ENCODE measurements around the gene GLDN. TPM values are rescaled to one million over a fixed set of nuclear protein-coding genes. Genes with fewer than 3 reads are reported as not detected.
"Not testable (repeated sequence)": the region's sequence is repeated elsewhere in the genome, so short reads cannot be mapped to it uniquely, and the experiment has no call there.

GLDN gene
- total and polyA plus RNA-seq, 2 donors = 0.14 to 1.3 TPM

GRCh38 chr15:51425517-51426040, 84.1 kb downstream of the GLDN start:
- Histone ChIP-seq H3K27me3 (ENCODE audit: control insufficient read depth in 2 of 2, insufficient read depth in 1 of 2, low read length in 1 of 2) (no peaks in the 10 kb centered on the region), H3K36me3 (ENCODE audit: control insufficient read depth in 2 of 2, insufficient read depth in 2 of 2, low read length in 1 of 2) (no peaks in the 10 kb centered on the region), H3K9me3 (ENCODE audit: control insufficient read depth in 2 of 2, insufficient read depth in 1 of 2, low read length in 1 of 2) (no peaks in the 10 kb centered on the region), H3K27ac (ENCODE audit: low read depth in 1 of 2, low read length in 1 of 2) (no peak overlapping the region), H3K4me3 (ENCODE audit: low read length in 2 of 2) (no peak overlapping the region), H3K4me1 (ENCODE audit: control insufficient read depth in 2 of 2, insufficient read depth in 2 of 2, low read length in 2 of 2) (no peaks in the 10 kb centered on the region)
- WGBS = 75% methylated on average over 1 of the region's 1 CpG
- DNase-seq (ENCODE audit: low read depth in 6 of 9, low spot score in 9 of 9) = no peak

GRCh38 chr15:51438526-51438925, 97.1 kb downstream of the GLDN start:
- Histone ChIP-seq H3K4me1 (ENCODE audit: control insufficient read depth in 2 of 2, insufficient read depth in 2 of 2, low read length in 2 of 2) (no peaks in the 10 kb centered on the region), H3K9me3 (ENCODE audit: control insufficient read depth in 2 of 2, insufficient read depth in 1 of 2, low read length in 1 of 2) (no peaks in the 10 kb centered on the region), H3K27ac (ENCODE audit: low read depth in 1 of 2, low read length in 1 of 2) (no peak overlapping the region), H3K4me3 (ENCODE audit: low read length in 2 of 2) (no peak overlapping the region), H3K36me3 (ENCODE audit: control insufficient read depth in 2 of 2, insufficient read depth in 2 of 2, low read length in 1 of 2) (no peaks in the 10 kb centered on the region), H3K27me3 (ENCODE audit: control insufficient read depth in 2 of 2, insufficient read depth in 1 of 2, low read length in 1 of 2) (no peaks in the 10 kb centered on the region)
- WGBS = 92% methylated on average over 2 of the region's 2 CpGs
- DNase-seq (ENCODE audit: low read depth in 6 of 9, low spot score in 9 of 9) = no peak

- no peak for DNase-seq (ENCODE audit: low read depth in 6 of 9, low spot score in 9 of 9)
- Histone ChIP-seq H3K27ac (ENCODE audit: low read depth in 1 of 2, low read length in 1 of 2) (no peak overlapping the region), H3K4me3 (ENCODE audit: low read length in 2 of 2) (no peak overlapping the region), H3K4me1 (ENCODE audit: control insufficient read depth in 2 of 2, insufficient read depth in 2 of 2, low read length in 2 of 2) (no peaks in the 10 kb centered on the region), H3K9me3 (ENCODE audit: control insufficient read depth in 2 of 2, insufficient read depth in 1 of 2, low read length in 1 of 2) (no peaks in the 10 kb centered on the region), H3K36me3 (ENCODE audit: control insufficient read depth in 2 of 2, insufficient read depth in 2 of 2, low read length in 1 of 2) (no peaks in the 10 kb centered on the region), H3K27me3 (ENCODE audit: control insufficient read depth in 2 of 2, insufficient read depth in 1 of 2, low read length in 1 of 2) (no peaks in the 10 kb centered on the region)
- 99% methylated on average over 4 of the region's 4 CpGs for WGBS
Measured at GRCh38 chr15:51443282-51443914, 101.9 kb downstream of the GLDN start.

- 100% methylated on average over 1 of the region's 1 CpG for WGBS
- no peaks in the 10 kb centered on the region for H3K9me3 ChIP-seq (ENCODE audit: control insufficient read depth in 2 of 2, insufficient read depth in 1 of 2, low read length in 1 of 2)
- DNase-seq (ENCODE audit: low read depth in 6 of 9, low spot score in 9 of 9) = no peak
- no peak overlapping the region for H3K4me3 ChIP-seq (ENCODE audit: low read length in 2 of 2)
- H3K36me3 ChIP-seq (ENCODE audit: control insufficient read depth in 2 of 2, insufficient read depth in 2 of 2, low read length in 1 of 2) = peaks cover under 1 to 4% of the 10 kb centered on the region in 2 donors
- H3K27ac ChIP-seq (ENCODE audit: low read depth in 1 of 2, low read length in 1 of 2) = no peak overlapping the region
- no peaks in the 10 kb centered on the region for H3K4me1 ChIP-seq (ENCODE audit: control insufficient read depth in 2 of 2, insufficient read depth in 2 of 2, low read length in 2 of 2)
- H3K27me3 ChIP-seq (ENCODE audit: control insufficient read depth in 2 of 2, insufficient read depth in 1 of 2, low read length in 1 of 2) = no peaks in the 10 kb centered on the region
Measured at GRCh38 chr15:51444112-51444511, 102.7 kb downstream of the GLDN start.

- no peak for DNase-seq (ENCODE audit: low read depth in 6 of 9, low spot score in 9 of 9)
- peaks cover 7 to 8% of the 10 kb centered on the region in 2 donors for H3K36me3 ChIP-seq (ENCODE audit: control insufficient read depth in 2 of 2, insufficient read depth in 2 of 2, low read length in 1 of 2)
- 99% methylated on average over 1 of the region's 1 CpG for WGBS
Measured at GRCh38 chr15:51444807-51445206, 103.4 kb downstream of the GLDN start.

GRCh38 chr15:51446029-51446744, 104.7 kb downstream of the GLDN start:
- H3K4me3 ChIP-seq (ENCODE audit: low read length in 2 of 2); H3K4me1 ChIP-seq (ENCODE audit: control insufficient read depth in 2 of 2, insufficient read depth in 2 of 2, low read length in 2 of 2); H3K9me3 ChIP-seq (ENCODE audit: control insufficient read depth in 2 of 2, insufficient read depth in 1 of 2, low read length in 1 of 2); H3K27ac ChIP-seq (ENCODE audit: low read depth in 1 of 2, low read length in 1 of 2); H3K27me3 ChIP-seq (ENCODE audit: control insufficient read depth in 2 of 2, insufficient read depth in 1 of 2, low read length in 1 of 2); DNase-seq (ENCODE audit: low read depth in 6 of 9, low spot score in 9 of 9): not testable (repeated sequence)
- 91% methylated on average over 5 of the region's 5 CpGs for WGBS
- H3K36me3 ChIP-seq (ENCODE audit: control insufficient read depth in 2 of 2, insufficient read depth in 2 of 2, low read length in 1 of 2) = peaks cover 9 to 11% of the 10 kb centered on the region in 2 donors

More at GRCh38 chr15:51444807-51445206, 103.4 kb downstream of the GLDN start:
- Histone ChIP-seq H3K27me3 (ENCODE audit: control insufficient read depth in 2 of 2, insufficient read depth in 1 of 2, low read length in 1 of 2) (no peaks in the 10 kb centered on the region), H3K4me1 (ENCODE audit: control insufficient read depth in 2 of 2, insufficient read depth in 2 of 2, low read length in 2 of 2) (no peaks in the 10 kb centered on the region), H3K9me3 (ENCODE audit: control insufficient read depth in 2 of 2, insufficient read depth in 1 of 2, low read length in 1 of 2) (no peaks in the 10 kb centered on the region), H3K27ac (ENCODE audit: low read depth in 1 of 2, low read length in 1 of 2) (no peak overlapping the region), H3K4me3 (ENCODE audit: low read length in 2 of 2) (no peak overlapping the region)

GRCh38 chr15:51447855-51448621, 106.6 kb downstream of the GLDN start:
- H3K9me3 ChIP-seq (ENCODE audit: control insufficient read depth in 2 of 2, insufficient read depth in 1 of 2, low read length in 1 of 2) = no peaks in the 10 kb centered on the region
- peaks cover 9 to 11% of the 10 kb centered on the region in 2 donors for H3K36me3 ChIP-seq (ENCODE audit: control insufficient read depth in 2 of 2, insufficient read depth in 2 of 2, low read length in 1 of 2)
- no peaks in the 10 kb centered on the region for H3K27me3 ChIP-seq (ENCODE audit: control insufficient read depth in 2 of 2, insufficient read depth in 1 of 2, low read length in 1 of 2)
- no peak overlapping the region for H3K27ac ChIP-seq (ENCODE audit: low read depth in 1 of 2, low read length in 1 of 2)
- no peaks in the 10 kb centered on the region for H3K4me1 ChIP-seq (ENCODE audit: control insufficient read depth in 2 of 2, insufficient read depth in 2 of 2, low read length in 2 of 2)
- no peak for DNase-seq (ENCODE audit: low read depth in 6 of 9, low spot score in 9 of 9)
- no peak overlapping the region for H3K4me3 ChIP-seq (ENCODE audit: low read length in 2 of 2)
- WGBS = 98% methylated on average over 4 of the region's 4 CpGs

- Histone ChIP-seq H3K27ac (ENCODE audit: low read depth in 1 of 2, low read length in 1 of 2) (no peak overlapping the region), H3K36me3 (ENCODE audit: control insufficient read depth in 2 of 2, insufficient read depth in 2 of 2, low read length in 1 of 2) (peaks cover 9 to 11% of the 10 kb centered on the region in 2 donors), H3K27me3 (ENCODE audit: control insufficient read depth in 2 of 2, insufficient read depth in 1 of 2, low read length in 1 of 2) (no peaks in the 10 kb centered on the region), H3K9me3 (ENCODE audit: control insufficient read depth in 2 of 2, insufficient read depth in 1 of 2, low read length in 1 of 2) (no peaks in the 10 kb centered on the region), H3K4me1 (ENCODE audit: control insufficient read depth in 2 of 2, insufficient read depth in 2 of 2, low read length in 2 of 2) (no peaks in the 10 kb centered on the region), H3K4me3 (ENCODE audit: low read length in 2 of 2) (no peak overlapping the region)
- DNase-seq (ENCODE audit: low read depth in 6 of 9, low spot score in 9 of 9) = no peak
- WGBS = 98% methylated on average over 7 of the region's 7 CpGs
Measured at GRCh38 chr15:51448622-51449399, 107.4 kb downstream of the GLDN start.

Data from thymus (tissue), 11 donors.